HG02970 (cell line): ENCODE measurements around the gene BBOF1.
"Not testable (repeated sequence)": the region's sequence is repeated elsewhere in the genome, so short reads cannot be mapped to it uniquely, and the experiment has no call there.

ENCODE experiments used
- ATAC-seq: cut with Tn5 transposase; IDR thresholded peaks from one replicate; pipeline ENCODE4 v1.9.1; 2021; ENCODE audit warnings: mild to moderate bottlenecking, moderate library complexity, moderate number of reproducible peaks; ENCODE audit not compliant: unreplicated experiment, low FRiP score

Gene BBOF1, protein sequence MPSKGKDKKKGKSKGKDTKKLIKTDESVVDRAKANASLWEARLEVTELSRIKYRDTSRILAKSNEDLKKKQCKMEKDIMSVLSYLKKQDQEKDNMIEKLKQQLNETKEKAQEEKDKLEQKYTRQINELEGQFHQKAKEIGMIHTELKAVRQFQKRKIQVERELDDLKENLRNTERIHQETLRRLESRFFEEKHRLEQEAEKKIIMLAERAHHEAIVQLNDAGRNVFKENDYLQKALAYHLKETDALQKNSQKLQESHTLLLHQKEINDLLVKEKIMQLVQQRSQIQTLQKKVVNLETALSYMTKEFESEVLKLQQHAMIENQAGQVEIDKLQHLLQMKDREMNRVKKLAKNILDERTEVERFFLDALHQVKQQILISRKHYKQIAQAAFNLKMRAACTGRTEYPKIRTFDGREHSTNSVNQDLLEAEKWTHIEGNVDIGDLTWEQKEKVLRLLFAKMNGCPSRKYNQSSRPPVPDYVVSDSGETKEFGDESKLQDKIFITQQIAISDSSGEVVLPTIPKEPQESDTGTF

DNA sequence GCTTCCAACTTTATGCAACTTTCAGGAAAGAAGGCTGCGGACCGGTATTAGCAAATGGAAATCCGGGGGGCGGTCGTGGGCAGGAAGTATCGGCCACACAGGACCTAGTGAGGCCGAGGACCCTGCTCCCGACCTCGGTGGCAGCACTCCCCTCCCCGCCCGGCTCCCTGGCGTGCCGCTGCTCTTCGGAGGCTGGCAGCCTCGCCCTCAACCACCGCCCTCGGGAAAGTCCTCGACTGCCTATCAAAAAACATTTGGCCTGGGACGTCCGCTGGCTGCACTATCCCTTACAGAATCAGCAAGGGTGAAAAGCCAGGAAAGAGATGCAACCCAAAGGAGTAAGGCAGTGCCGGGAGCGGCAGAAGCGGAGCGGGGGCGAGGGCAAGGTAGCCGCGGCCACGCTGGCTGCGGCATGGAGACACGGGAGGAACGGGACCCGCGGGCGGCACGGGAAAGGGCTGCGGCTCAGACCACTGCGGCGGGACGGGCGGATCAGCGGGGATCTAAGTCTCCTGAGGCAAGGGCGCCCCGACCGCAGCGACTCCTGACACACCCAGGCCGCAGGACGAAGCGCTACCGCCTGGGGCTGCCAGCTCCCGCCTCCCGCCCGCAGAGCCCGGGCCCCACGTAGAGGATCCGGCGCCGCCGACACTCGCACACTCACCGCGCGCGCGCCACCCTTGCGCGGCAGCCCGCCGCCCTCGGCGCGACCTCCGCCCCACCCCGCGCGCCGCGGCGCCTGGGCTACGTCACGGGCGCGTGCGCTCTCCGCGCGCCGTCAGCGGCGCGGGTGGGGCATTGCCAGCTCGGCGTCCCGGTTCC lies at the start of gene BBOF1, which contains the start of gene ENTPD5:
Gene BBOF1 (plus strand): TSS at position 764 of the 822 bp plus-strand sequence. CDS start 130 bp downstream, outside the sequence.
Gene ENTPD5 (minus strand): TSS at position 703 of the 822 bp plus-strand sequence. CDS start 31,186 bp downstream, outside the sequence.
- ATAC-seq = peak; percentile 86

- ATAC-seq = no peak
Observed at GRCh38 chr14:73973497-73973896, 45.7 kb upstream of the BBOF1 start.

DNA sequence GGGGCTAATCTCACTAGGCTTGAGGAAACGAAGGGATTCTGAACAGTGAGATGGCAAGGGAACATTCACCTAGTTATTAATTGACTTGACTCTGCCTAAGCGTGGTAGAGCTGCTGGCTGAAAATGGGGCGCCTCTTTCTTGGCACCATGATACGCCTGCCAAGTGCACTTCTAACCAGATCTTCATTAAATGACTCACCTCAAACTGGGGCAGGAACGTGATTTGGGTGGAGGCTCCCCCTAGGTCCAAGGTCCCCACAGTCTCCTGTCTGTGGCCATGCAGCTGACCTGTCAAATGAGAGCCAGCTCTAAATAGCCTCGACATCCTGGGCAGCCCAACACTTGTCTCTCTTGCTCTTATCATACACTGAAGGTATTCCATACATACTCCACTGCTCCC lies 43.0 kb upstream of the BBOF1 start:
- ATAC-seq = no peak

GRCh38 chr14:73977896-73978295 lies 41.3 kb upstream of the BBOF1 start:
- ATAC-seq = no peak

- no peak for ATAC-seq
Observed at GRCh38 chr14:73988065-73988464, 31.1 kb upstream of the BBOF1 start.

- ATAC-seq = not testable (repeated sequence)
Observed at GRCh38 chr14:73988656-73989055, 30.5 kb upstream of the BBOF1 start.

DNA sequence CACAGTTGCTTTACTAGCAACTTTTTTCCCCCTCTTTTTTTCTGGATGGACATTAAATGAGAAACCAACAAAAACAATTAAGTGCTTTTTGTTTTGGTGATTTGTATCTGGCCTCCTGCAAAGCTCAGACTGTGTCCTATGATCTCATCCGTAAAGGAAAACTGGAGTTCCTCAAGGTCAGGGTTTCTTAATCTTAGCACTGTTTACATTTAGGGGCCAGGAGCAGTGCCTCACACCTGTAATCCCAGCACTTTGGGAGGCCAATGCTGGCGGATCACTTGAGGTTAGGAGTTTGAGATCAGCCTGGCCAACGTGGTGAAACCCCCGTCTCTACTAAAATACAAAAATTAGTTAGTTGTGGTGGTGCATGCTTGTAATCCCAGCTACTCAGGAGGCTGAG lies 28.1 kb upstream of the BBOF1 start:
- no peak for ATAC-seq

- not testable (repeated sequence) for ATAC-seq
Observed at GRCh38 chr14:73994926-73995325, 24.2 kb upstream of the BBOF1 start.

DNA sequence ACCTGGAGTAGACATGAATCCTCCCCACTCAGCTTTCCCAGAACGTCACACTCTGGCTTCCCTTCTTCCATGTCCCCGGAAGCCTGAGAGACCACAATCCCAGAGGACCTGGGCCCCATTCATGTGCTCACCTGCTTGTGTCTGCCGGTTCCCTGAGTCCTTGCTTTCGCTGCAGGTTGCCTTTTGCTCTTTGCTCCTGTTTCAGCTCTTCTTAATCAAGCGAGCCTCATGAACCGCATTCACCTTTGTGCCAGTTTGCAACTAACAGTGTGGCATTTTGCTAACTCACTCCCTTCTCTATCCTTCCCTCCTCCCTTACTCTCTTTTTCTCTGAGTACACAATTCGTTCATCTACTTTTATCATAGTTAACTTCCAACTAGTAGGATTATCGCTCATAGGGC lies 23.2 kb upstream of the BBOF1 start:
- no peak for ATAC-seq

DNA sequence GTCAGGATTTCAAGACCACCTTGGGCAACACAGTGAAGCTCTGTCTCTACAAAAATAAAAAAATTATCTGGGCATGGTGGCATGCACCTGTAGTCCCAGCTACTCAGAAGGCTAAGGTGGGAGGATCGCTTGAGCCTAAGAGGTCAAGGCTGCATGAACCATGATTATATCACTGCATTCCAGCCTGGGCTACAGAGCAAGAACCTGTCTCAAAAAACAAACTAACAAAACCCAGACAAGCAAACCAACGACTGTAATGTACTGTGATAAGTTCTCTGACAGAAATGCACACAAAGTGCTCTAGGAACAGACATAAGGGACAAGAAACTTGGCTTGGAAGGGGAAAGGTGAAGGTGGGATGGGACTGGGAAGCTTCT lies 22.4 kb upstream of the BBOF1 start:
- ATAC-seq = no peak

DNA sequence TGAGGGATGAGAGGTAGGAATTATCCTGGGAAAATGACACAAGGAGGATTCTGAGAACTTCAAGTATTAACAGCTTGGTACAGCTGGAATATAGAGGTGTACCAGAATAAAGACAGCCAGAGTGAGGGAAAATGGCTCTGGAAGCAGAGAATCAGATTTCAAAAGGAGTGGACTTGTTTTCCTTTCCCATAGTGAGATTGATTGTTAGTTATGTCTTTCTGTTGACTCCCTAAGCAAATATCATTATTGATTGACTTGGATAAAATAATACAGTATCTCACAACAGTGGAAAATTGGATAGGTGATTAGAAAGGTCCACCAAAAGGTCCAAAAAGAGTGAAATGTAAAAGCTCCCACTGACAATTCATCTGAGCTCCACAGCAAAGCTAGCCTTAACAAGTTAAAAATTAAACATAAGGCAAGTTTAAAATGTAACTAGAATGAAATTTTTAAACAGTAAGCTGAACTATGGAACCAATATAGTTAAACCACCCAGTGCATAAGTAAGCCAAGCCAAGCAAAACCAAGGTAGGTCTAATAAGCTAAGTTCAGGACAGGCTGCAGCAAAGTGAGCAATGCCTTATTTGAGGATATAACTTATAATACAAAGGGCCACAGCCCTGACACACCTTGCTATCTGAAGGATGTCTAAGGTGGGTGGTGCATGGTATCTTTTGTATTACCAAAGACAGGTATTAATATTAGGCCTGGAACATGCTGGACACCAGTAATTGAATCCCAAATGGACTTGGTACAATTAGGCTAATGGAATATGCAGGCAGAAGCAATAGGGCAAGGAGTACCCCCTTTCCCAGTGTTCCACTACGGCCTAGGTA lies 21.8 kb upstream of the BBOF1 start:
- no peak for ATAC-seq

DNA sequence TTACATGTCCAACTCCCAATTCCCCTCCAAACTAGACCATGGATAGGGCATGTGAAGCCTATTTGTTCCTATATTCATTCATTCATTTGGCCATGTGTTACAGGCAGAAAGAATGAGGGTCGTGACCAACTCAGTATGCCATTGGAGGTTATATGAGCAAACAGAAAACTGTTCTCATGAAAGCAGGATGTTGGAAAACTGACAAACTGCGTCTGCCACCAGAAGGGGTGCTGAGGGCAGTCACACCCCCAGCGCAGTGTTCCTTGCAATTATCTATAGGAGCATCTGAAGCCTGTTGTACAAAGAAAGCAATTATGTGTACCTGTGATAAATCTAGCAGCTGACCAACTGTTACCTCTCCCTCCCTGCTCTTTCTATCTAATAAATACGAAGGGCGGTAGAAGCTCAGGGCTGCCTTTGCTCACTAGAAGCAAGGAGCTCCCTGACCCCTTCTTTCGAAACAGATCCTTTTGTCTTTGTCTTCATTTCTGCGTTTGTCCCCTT lies 21.2 kb upstream of the BBOF1 start:
- no peak for ATAC-seq

DNA sequence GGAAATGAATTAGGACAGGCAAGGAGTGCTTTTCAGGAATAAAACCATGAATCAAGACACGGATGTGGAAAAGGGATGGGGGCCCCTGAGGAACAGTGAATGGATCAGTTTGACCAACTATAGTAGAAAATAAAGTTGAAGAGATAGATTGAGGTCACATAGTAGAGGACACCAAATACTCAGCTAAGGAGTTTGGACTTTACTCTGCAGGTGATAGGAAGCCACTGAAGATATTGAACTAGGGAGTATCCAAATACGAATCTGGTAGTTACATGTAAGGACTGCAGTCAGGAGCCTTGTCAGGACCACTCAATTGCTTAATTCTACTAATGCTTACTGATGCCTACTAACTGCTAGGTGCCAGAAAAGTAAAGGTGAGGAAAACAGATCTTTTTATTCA lies 20.4 kb upstream of the BBOF1 start:
- no peak for ATAC-seq

DNA sequence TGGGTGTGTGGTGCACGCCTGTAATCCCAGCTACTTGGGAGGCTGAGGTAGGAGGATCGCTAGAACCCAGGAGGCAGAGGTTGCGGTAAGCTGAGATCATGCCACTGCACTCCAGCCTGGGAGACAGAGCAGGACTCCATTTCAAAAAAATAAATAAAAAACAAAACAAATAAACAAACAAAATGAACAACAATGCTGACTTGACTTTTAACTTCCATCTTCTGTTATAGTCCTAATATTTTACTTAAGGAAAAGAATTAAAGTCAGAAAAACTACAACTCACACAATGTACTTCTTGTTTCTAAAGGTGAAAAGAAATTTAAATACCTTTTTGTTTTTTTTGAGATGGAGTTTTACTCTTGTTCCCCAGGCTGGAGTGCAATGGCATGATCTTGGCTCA lies 13.5 kb upstream of the BBOF1 start:
- ATAC-seq = not testable (repeated sequence)

- ATAC-seq = no peak
Observed at GRCh38 chr14:74008843-74009499, 10.2 kb upstream of the BBOF1 start.

DNA sequence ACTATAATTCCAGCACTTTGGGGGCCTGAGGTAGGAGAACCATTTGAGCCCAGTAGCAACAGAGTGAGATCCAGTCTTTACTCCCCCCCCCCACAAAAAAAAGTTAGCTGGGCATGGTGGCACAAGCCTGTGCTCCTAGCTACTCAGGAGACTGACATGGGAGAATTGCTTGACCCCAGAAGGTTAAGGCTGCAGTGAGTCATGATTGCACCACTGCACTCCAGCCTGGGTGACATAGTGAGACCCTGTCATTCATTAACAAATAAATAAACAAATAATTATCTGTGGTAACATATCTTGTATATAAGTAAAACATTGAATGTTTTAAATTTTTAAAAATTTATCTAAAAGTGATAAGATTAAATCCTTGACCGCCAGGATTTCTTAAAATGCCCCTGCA lies 4.8 kb upstream of the BBOF1 start:
- ATAC-seq = no peak

GRCh38 chr14:74015176-74015575 lies 4.0 kb upstream of the BBOF1 start:
- ATAC-seq = no peak

DNA sequence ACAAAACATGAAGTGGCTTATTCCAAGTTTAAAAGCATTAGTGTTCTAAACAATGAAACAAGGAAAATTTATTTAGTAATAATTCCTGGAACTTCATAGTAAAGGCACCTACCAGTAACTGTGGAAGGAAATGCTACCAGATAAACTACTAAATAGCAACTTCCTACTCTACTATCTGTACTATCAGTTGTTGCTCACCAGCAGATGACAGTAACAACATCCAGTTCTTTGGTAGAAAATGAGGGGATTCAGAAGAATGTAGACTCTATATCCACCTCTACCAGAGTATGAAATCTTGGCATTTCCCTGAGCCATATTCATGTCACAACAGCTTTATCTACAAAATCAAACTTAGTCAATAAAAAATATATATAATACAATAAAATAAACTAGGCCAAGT lies 3.2 kb upstream of the BBOF1 start:
- ATAC-seq = no peak

GRCh38 chr14:74018174-74018585 lies 969 bp upstream of the BBOF1 start:
- no peak for ATAC-seq
